NCI-H1694 treated with DMSO at 0.1 percent for 48 hours (cell line): ENCODE data around the gene SRP72.
"Not testable (repeated sequence)": the region's sequence is repeated elsewhere in the genome, so short reads cannot be mapped to it uniquely, and the experiment has no call there.

Experiments
- DNase-seq: peaks from one replicate; lab custom pipeline; 2025; lab: John Stamatoyannopoulos, UW

The SRP72 gene

GRCh38 chr4:56465599-56466295 lies 1.7 kb upstream of the SRP72 start:
- no peak for DNase-seq

GRCh38 chr4:56466296-56466761 lies 1.1 kb upstream of the SRP72 start:
- DNase-seq, result not testable (repeated sequence)

GRCh38 chr4:56466910-56467283 lies 520 bp upstream of the SRP72 start:
- no peak for DNase-seq

DNA sequence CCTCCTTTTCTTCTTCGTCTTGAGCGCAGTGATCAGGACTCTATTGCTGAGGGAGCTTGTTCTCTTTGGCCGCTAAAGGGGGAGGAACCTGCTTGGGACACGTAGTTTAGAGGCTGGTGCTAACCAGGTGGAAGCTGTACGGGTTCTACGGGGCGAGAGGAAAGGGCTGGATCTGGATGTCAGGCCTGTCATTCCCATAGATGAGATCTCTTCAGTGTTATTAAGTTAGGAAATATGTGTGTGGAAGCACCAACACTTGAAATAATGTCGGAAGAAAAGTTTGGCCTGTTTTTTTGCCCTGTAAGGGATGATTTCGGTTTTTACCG lies 643 bp downstream of the SRP72 start:
- peak; percentile 11 for DNase-seq

DNA sequence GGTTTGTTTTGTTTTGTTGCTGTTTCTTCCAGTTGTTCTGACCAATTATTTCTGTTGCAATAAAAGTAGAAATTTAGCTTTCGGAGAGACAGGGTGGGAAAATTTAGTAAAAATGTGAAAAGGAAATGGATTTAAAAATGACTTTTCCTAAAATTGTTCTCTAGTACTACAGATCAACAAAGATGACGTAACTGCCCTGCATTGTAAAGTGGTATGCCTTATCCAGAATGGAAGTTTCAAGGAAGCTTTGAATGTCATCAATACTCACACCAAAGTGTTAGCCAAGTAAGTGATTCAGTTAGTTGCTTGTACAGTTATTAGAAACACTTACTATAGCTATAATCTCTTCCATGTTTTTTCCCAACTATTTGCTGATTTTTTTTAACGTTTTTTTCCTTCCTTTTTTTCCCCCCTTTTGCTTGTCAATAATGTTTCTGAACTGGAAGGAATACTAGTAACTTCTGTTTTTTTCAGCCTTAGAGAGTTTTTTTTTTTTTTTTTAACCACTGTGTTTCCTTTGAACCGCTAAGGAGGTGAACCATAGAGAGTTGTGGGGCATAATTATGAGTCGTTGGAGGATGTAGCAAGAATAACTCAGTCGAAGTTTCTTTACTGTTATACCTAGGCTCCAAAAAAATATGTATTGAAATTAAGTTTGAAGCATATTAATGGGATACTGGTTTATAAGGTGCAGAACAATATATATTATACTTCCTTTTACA lies 2.2 kb downstream of the SRP72 start:
- DNase-seq, result no peak

DNA sequence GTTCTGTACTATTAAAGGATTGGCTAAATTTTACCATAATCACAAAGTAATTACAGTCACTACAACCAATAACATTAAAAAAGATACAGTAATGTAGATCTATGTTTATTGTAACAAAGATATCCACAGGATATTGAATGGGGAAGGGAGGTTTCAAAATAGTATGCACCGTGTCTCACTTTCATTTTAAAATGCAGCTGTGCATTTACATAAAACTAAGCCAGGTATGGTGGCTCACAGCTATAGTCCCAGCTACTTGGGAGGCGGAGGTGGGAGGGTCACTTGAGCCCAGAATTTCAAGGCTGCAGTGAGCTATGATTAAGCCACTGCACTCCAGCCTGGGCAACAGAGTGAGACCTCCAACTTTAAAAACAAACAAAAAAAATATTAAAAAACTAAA lies 8.5 kb downstream of the SRP72 start:
- no peak for DNase-seq

DNA sequence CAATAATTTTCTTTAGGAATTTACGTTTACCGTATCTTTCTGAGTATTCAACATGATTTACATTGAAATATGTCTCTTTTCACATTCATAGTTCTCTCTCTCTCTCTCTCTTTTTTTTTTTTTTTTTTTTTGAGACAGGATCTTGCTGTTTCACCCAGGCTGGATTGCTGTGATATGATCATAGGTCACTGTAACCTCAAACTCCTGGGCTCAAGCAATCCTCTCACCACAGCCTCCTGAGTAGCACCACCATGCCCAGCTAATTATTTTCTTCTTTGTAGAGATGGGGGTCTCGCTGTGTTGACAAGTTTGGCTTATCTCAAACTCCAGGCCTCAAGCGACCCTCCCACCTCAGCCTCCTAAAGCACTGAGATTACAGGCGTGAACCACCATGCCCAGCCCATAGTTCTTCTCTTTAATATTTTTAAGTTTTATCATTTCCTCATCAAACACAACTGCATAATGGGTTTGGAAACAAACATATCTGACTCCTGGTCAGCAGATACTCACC lies 9.8 kb downstream of the SRP72 start:
- DNase-seq, result no peak

- DNase-seq, result no peak
These were observed 13.3 kb downstream of the SRP72 start for GRCh38 chr4:56480691-56481090.

GRCh38 chr4:56496241-56496640 lies 28.8 kb downstream of the SRP72 start:
- no peak for DNase-seq

GRCh38 chr4:56505269-56506130 lies 38.1 kb downstream of the SRP72 start, which contains the start of gene ARL9:
ARL9 (plus strand) TSS chr4:56505791; CDS start chr4:56505863, 72 bp downstream.
- no peak for DNase-seq

- DNase-seq, result no peak
These were observed 43.7 kb downstream of the SRP72 start for GRCh38 chr4:56511098-56511497.

DNA sequence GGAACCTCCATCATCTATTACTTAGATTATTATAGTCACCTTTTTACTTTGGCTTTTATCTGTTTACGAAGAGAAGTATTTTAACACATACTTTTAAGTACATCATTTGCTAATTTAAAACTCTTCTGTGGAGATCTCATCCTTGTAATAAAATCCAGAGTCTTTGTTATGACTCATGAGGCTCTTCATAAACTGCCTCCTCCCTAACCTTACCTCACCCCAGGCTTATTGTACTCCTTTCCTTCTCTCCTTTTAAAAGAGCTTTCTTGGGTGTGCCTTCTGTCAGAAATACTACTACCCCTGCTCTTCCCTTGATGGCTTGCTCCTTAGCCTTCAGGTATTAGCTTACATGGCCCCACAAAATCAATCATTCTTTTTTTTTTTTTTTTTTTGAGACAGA lies 44.7 kb downstream of the SRP72 start:
- DNase-seq, result no peak

DNA sequence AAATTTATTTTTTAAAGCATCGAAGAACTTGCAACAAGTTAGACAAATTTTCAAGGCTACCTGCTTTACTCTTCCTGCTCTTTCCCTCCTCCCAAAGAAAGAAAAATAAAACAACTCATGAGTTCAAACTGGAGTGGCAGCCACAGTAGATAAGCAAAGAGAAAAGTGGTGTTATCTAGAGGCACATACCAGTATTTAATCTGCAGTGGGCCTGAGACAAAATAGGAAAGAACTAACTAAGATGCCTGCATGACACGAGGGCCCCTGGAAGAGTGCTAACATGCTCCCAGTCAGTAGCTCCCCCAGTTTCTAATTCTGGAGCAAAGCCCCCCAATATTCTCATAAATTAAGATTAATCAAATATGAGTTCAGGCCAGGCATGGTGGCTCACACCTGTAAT lies 46.1 kb downstream of the SRP72 start:
- DNase-seq, result no peak

- DNase-seq, result peak; percentile 17
These were observed 63.1 kb downstream of the SRP72 start for GRCh38 chr4:56530269-56531148.

DNA sequence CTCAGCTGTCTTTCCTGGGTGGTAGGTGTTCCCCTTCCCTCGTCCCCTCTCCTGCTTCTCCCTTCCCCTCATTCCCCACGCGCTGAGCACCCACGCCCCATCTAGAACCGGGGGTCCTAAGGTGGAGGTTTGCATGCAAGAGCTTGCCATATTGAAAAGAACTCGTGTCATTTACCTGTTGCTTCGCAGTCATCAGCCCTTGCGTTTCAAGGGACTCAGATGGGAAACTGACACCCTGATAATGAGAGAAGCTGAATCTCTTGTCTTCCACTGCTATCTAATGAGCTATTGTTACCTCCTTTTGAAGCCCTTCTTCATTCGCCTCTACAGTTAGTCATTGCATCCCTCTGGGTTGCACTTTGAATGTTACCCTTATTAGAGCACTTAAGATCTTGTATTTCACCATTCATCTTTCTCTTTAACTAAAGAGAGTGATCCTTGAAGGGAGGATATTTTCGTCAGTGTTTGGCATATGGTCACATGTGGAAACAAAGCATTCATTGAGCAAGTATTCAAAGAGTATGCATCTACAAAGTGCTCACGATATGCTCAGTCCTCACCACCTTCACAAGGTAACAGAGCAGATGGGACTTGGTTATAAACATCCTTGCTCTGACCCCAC lies 63.8 kb downstream of the SRP72 start:
- no peak for DNase-seq

GRCh38 chr4:56531823-56532222 lies 64.4 kb downstream of the SRP72 start:
- DNase-seq, result no peak

GRCh38 chr4:56532239-56532638 lies 64.8 kb downstream of the SRP72 start:
- no peak for DNase-seq

DNA sequence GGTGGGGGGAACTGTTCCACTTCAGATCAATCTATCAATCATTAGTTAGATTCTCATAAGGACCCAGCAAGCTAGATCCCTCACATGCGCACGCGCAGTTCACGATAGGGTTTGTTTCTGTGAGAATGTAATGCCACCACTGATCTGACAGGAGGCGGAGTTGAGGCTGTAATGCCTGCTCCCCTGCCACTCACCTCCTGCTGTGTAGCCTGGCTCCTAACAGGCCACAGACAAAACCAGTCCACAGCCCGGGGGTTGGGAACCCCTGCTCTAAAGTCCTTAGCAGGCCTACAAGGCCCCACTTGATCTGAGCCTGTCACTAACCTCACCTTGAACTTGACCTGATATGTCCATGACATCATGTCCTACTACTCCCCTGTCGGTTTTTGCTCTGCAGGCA lies 68.5 kb downstream of the SRP72 start:
- no peak for DNase-seq

DNA sequence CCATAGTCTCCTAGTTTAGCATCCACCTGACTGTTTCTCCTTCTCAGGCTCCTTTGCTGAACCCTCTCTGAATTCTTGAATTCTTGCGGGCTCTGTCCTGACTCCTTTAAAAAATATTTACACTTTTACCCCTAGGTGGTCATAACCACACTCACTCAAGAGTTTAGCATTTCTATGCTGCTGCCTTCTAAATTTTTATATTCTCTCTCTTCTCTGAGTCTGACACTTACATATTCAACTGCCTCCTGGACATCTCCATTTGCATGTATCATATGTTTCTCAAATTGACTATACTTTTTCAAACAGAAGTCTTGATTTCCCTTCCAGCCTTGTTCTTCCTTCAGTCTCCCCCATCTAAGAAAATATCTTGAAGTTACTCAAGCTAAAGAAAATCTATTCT lies 69.7 kb downstream of the SRP72 start:
- no peak for DNase-seq

GRCh38 chr4:56540826-56541225 lies 73.4 kb downstream of the SRP72 start:
- no peak for DNase-seq

GRCh38 chr4:56544573-56545131 lies 77.2 kb downstream of the SRP72 start:
- DNase-seq, result peak; percentile 47
